T-helper 17 cell (primary cell): ENCODE results near the gene PPP2R2C. TPM values are rescaled to one million over a fixed set of nuclear protein-coding genes. Genes with fewer than 3 reads are reported as not detected.

ENCODE experiments used
- ATAC-seq: fragments of 150-1000 bp; cut with Tn5 transposase; 2 replicates; pipeline ENCODE4 v1.10.0; 2021; ENCODE audit warnings: mild to moderate bottlenecking, moderate library complexity
- DNase-seq, 3 donors: peaks; one replicate each; pipeline versions ENCODE4 v3.0.0 to v3.0.0-alpha.2; 2020 to 2021
- H3K9me3 ChIP-seq: one replicate; pipeline ENCODE4 v1.7.0; 2013; ENCODE audit warnings: low read length, mild to moderate bottlenecking; ENCODE audit not compliant: control insufficient read depth, poor library complexity, severe bottlenecking
- H3K27ac Mint-ChIP-seq: one replicate; pipeline ENCODE4 v1.8.0; 2022; ENCODE audit warnings: mild to moderate bottlenecking, moderate library complexity, mixed read lengths
- H3K27me3 Mint-ChIP-seq: one replicate; pipeline ENCODE4 v1.8.0; 2022; ENCODE audit warnings: mixed read lengths
- H3K36me3 Mint-ChIP-seq: one replicate; pipeline ENCODE4 v1.8.0; 2022; ENCODE audit warnings: low read depth, mixed read lengths
- H3K4me1 Mint-ChIP-seq: one replicate; pipeline ENCODE4 v1.8.0; 2022; ENCODE audit warnings: mild to moderate bottlenecking, mixed read lengths
- H3K4me3 Mint-ChIP-seq: one replicate; pipeline ENCODE4 v1.8.0; 2022; ENCODE audit warnings: mild to moderate bottlenecking, moderate library complexity, mixed read lengths
- total RNA-seq, 4 donors: library from RNA in 2 of 4; stranded (reverse) in 2 of 4; gene quantifications; one replicate each; pipeline ENCODE4 v1.2.3 and lab custom pipeline; 2022 to 2026

PPP2R2C gene
- total RNA-seq, 2 donors from 2014 or later, result not detected

DNA sequence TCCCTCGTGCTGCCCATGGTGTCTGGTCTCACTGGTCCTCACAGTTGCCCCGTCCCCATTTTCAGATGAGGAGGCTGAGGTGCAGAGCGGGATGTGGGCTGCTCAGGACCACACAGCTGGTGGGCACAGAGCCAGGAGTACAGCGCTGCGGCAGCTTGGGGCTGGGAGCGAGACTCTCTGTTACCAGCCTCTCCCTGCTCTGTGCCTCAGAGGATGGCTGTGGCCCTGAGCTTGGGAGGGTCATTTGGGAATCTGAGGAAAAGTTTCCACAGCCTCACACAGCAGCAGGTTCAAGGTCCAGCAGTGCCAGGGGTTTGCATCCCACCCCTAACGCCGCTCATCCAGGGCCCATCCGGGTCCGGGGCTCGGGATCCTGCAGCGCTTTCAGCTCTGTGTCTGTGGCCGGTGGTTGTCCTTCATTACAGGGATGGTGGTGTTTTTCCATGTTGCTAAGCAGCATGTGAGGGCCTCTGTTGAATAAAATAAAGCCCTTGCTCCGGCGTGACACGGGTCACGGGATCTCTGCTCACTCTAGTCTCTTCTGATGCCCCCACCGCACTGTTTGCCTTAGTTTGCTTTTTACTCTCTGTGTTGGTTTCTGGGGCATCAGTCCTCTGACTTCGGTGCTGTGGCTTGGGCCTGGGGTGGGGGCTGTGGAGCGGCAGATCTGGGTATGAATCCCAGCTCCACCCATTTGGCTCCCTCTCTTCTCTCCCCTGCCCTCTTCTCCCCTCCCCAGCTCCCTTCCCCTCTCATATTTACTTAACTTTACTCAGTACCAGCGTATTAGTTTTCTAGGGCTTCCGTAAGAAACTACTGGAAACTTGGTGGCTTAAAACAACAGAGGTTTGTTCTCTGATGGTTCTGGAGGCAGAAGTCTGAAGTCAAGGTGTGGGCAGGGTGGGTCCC is 196.3 kb downstream of the PPP2R2C start:
- no peaks in the 10 kb centered on the region for H3K36me3 Mint-ChIP-seq
- H3K9me3 ChIP-seq, result no peaks in the 10 kb centered on the region
- H3K27ac Mint-ChIP-seq, result no peak overlapping the region
- no peak overlapping the region for H3K4me3 Mint-ChIP-seq
- no peak for DNase-seq
- H3K27me3 Mint-ChIP-seq, result peaks cover 7% of the 10 kb centered on the region
- H3K4me1 Mint-ChIP-seq, result peaks cover 15% of the 10 kb centered on the region
- ATAC-seq, result no peak

DNA sequence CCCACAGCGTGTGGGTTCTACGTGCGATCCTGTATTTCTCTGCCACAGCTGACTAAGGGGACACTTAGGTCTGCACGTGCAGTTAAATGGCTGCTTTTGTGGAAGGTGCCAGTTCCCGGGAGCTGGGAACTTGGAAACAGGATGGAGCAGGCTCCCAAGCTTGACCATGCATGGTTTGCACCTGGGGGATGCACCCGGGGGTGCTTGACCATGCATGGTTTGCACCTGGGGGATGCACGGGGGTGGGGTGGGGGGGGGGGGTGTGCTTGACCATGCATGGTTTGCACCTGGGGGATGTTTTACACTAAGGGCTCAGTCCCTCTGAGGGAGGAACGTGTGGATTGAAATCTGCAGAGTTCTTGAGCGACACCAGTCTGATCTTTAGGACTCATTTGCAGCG is 197.1 kb downstream of the PPP2R2C start:
- no peaks in the 10 kb centered on the region for H3K36me3 Mint-ChIP-seq
- no peak overlapping the region for H3K27ac Mint-ChIP-seq
- peaks cover 13% of the 10 kb centered on the region for H3K4me1 Mint-ChIP-seq
- H3K4me3 Mint-ChIP-seq, result no peak overlapping the region
- H3K27me3 Mint-ChIP-seq, result peaks cover 7% of the 10 kb centered on the region
- DNase-seq (no peak), ATAC-seq (no peak)
- H3K9me3 ChIP-seq, result no peaks in the 10 kb centered on the region

DNA sequence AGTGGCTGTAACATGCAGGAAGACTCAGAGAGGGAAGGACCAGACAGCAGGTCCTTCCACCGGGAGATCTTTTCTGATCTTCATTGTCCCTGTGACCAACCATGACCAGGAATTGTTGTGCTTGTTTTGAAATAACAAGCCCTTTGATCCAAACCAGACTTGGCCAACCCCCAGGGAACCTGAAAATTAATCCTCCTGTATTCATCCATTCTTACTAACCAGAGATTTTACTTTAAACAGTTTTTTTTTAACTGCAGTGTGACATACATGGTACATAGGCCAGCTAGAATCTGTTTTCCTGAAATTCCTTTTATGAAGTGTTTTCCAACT is 198.8 kb downstream of the PPP2R2C start:
- Mint-ChIP-seq H3K27me3 (peaks cover 7% of the 10 kb centered on the region), H3K4me1 (peaks cover 16% of the 10 kb centered on the region), H3K27ac (no peak overlapping the region), H3K4me3 (no peak overlapping the region), H3K36me3 (no peaks in the 10 kb centered on the region)
- H3K9me3 ChIP-seq, result no peaks in the 10 kb centered on the region
- DNase-seq (no peak), ATAC-seq (no peak)

DNA sequence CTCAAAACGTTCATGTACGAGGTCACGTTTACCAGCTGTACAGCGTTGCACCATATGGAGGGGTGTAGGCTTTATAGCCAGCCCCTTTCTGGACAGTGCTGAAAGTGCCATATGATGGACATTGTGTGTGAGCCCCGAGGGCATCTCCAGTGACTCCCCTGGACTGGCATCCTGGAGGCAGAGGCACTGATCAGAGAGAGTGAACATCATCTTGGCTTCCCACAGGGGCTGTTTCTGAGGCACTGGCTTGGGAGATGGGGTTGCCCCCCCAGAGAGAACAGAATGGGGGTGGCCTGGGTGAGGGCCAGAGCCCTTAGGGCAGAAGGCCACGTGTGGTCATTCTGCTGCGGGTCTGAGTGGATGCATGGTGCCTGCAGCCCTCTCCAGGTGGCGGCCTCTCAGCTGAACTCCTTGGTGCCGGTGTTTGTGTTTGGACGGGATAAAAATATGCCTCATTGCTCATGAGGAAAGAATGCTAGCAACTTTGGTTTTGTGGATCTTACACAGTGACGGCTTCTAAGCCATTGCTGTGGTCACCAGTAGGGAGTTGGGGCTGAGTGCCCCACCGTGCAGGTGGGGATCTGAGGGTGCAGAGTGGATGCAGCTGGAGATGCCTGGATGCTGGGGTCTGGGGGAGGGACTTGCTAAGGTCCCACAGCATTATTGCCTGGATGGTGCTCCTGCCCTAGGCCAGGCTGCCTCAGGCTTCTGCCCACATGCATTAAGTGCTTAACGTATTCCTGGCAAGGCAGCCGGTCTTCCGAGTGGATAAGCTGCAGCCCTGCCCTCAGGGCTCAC is 199.4 kb downstream of the PPP2R2C start:
- no peak for DNase-seq
- Mint-ChIP-seq H3K27ac (no peak overlapping the region), H3K4me1 (peaks cover 17% of the 10 kb centered on the region), H3K36me3 (no peaks in the 10 kb centered on the region), H3K4me3 (no peak overlapping the region), H3K27me3 (peaks cover 7% of the 10 kb centered on the region)
- ATAC-seq, result no peak
- no peaks in the 10 kb centered on the region for H3K9me3 ChIP-seq

DNA sequence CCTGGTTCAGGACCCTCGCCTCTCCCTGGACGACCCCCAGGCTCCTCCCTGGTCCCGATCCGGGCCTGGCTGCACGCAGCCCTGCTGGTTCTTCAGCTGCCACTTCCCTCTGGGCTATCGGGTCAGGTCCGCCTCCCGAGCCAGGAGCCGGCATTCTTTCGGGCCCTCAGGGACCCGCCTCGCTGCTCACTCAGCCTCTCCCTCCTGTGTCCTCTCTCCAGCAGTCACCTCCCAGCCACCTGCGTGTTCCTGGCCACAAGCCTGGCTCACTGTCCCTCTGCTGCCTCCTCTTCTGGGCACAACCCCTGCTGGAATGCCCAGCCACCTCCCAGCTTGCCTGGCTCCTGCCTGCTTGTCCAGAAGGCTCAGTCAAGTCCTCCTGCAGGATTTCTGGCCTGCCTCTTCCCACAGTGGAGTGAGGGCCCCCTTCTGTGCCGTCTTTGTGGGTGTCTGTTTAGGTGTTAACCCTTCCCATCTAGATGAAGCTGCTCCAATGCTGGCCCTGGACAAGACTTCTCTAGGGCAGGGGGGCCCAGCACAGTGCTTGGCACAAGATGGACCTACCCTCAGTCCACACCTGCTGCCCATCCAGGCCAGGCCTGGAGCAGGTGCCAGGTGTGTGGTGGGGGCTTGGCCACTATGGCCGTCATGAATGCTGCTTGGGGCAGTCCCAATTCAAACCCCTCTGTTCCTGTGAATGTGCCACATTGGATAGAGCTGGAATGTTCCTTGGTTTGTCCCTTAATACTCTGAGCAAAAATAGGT is 200.5 kb downstream of the PPP2R2C start:
- Mint-ChIP-seq H3K27ac (peak overlapping the region; percentile 72), H3K4me1 (peaks cover 20% of the 10 kb centered on the region), H3K4me3 (peak overlapping the region; percentile 85)

DNA sequence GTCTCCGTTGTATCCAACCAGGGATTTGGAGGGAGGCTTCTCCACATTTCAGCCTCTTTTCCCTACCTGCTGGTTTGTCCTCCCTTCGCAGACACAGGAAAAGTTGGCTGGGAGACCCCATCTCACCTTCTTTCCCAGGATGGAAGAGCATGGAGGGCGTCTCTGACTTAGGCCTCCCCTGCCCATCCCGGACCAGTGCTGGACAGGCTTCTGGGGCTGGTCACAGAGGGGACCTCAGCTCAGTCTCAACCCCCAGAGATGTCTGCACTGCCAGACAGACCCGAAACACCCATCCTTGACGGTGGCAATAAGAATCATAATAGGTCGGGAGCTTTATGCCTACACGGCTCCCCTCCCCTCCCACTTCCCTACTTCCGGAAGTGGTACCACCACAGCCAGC is 201.2 kb downstream of the PPP2R2C start:
- no peak overlapping the region for H3K27ac Mint-ChIP-seq
- peaks cover 7% of the 10 kb centered on the region for H3K27me3 Mint-ChIP-seq
- H3K9me3 ChIP-seq, result no peaks in the 10 kb centered on the region
- no peak for DNase-seq
- H3K36me3 Mint-ChIP-seq, result peaks cover 2% of the 10 kb centered on the region
- ATAC-seq, result no peak
- H3K4me1 Mint-ChIP-seq, result peaks cover 18% of the 10 kb centered on the region
- H3K4me3 Mint-ChIP-seq, result peak overlapping the region; percentile 85

More for the DNA sequence above, 200.5 kb downstream of the PPP2R2C start:
- Mint-ChIP-seq H3K27me3 (peaks cover 7% of the 10 kb centered on the region), H3K36me3 (peaks cover 2% of the 10 kb centered on the region)
- no peak for ATAC-seq
- DNase-seq, result no peak
- H3K9me3 ChIP-seq, result no peaks in the 10 kb centered on the region

DNA sequence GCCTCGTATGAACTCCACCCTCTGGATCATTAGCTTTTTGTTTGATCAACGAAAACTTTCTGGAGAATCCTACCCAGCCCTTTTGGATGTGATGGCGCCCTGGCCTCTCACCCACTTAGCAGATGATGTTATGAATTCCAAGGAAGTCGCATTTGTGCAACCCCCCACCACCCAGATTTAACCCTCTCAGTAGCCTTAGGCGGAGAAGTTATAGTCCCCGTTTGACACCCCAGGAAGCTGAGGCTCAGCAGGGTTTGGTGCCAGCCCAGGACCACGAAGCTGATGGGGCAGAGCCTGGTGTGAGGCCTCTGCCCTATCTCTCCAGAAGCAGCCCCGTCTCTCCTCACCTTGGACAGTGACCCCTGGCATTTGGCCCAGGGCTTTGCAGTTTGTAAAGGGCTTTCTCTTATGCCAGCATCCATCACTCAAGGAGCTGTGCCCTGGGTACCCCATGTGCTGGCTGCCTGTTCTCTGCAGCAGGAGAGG is 201.7 kb downstream of the PPP2R2C start:
- no peak for ATAC-seq
- H3K4me1 Mint-ChIP-seq, result peaks cover 18% of the 10 kb centered on the region
- no peak overlapping the region for H3K27ac Mint-ChIP-seq
- H3K9me3 ChIP-seq, result no peaks in the 10 kb centered on the region
- peak overlapping the region; percentile 85 for H3K4me3 Mint-ChIP-seq
- H3K36me3 Mint-ChIP-seq, result peaks cover 2% of the 10 kb centered on the region
- DNase-seq, result no peak
- peaks cover 7% of the 10 kb centered on the region for H3K27me3 Mint-ChIP-seq

Other genes with a start within 250 kb of the PPP2R2C start
- 1 to 10 TPM; 1.7 to 2.4 TPM for gene WFS1, start 202.8 kb downstream of the PPP2R2C start, total RNA-seq
- gene MAN2B2, start 102.6 kb upstream of the PPP2R2C start, total RNA-seq, result 10 to 100 TPM; 27.0 to 34.9 TPM
- 100 to 1,000 TPM; 158 to 163 TPM for gene MRFAP1, start 168.1 kb upstream of the PPP2R2C start, total RNA-seq
- 1 to 10 TPM; 2.1 to 3.8 TPM for gene S100P, start 221.3 kb upstream of the PPP2R2C start, total RNA-seq
- gene MRFAP1L1, start 237.3 kb upstream of the PPP2R2C start, total RNA-seq, result 10 to 100 TPM; 29.3 to 33.0 TPM
- gene BLOC1S4, start 243.6 kb upstream of the PPP2R2C start, total RNA-seq, result 10 to 100 TPM; 19.2 to 20.8 TPM